PFSK-1 (cell line): ENCODE results near the gene KIF23.

Experiments
- FOXP2 ChIP-seq: optimal IDR thresholded peaks from 2 replicates; pipeline ENCODE3; 2011; ENCODE audit warnings: borderline replicate concordance, control low read depth, inconsistent platforms; ENCODE audit not compliant: insufficient read depth; ENCODE audit errors: extremely low read length, extremely low read depth
- POLR2AphosphoS5 ChIP-seq: IDR thresholded peaks from 2 replicates; pipeline ENCODE4 v1.6.1; 2012; ENCODE audit warnings: low read depth, mild to moderate bottlenecking, control low read depth, low read length, moderate library complexity
- REST ChIP-seq, 2 experiments: IDR thresholded peaks; 2 replicates each; pipeline versions ENCODE4 v1.6.1 to v1.8.0; 2011 to 2012; ENCODE audit warnings: low read depth in 2 of 2, low read length in 2 of 2, control low read depth in 1 of 2, inconsistent platforms in 1 of 2, mild to moderate bottlenecking in 1 of 2, moderate library complexity in 1 of 2; ENCODE audit not compliant: insufficient read depth in 1 of 2
- SIN3A ChIP-seq: IDR thresholded peaks from 2 replicates; pipeline ENCODE4 v1.6.1; 2012; ENCODE audit warnings: mild to moderate bottlenecking, low read length, moderate library complexity, borderline replicate concordance; ENCODE audit not compliant: insufficient read depth
- TAF1 ChIP-seq: IDR thresholded peaks from 2 replicates; pipeline ENCODE4 v1.6.1; 2012; ENCODE audit warnings: low read length, control low read depth, borderline replicate concordance; ENCODE audit not compliant: insufficient read depth

Gene KIF23

DNA sequence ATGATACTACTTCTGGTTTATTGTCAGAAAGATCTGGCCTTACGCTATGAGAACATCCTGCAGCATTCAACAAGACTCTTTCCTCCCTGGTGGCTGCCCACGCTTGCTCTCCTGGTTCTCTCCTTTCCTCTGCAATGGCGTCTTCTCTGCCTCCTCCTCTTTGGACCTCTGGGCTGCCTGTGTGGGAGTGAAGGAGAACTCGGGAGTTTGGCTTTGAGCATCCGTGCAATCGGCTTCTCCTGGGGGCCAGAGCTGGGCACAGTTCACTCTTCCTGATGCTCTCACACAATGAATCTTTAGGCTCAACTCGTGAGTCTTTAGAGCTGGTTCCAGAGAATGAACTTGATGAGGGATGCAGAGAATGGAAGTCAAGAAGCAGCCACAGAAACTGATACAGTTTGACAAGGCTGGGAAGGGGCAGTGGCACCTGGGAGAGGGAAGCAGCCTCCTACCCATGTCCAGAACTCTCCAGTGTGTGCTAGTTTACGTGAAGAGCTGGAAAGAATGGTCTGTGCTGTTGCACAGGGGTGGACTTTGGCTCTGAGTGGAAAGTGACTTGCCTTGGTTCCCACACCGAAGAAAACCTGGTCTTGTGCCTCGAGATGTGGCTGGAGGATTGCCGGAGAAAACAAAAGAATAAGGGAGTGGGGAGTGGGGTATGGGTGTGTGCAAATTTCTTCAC, 76.3 kb downstream of the KIF23 start:
- TF ChIP-seq TAF1, result no peak
- no peak for TF ChIP-seq FOXP2
- no peak for TF ChIP-seq REST (IDR thresholded peaks at IDR 0.05; ENCODE audit: insufficient read depth in 1 of 2, low read depth in 2 of 2, low read length in 2 of 2)
- TF ChIP-seq SIN3A, result no peak
- TF ChIP-seq POLR2AphosphoS5, result no peak

DNA sequence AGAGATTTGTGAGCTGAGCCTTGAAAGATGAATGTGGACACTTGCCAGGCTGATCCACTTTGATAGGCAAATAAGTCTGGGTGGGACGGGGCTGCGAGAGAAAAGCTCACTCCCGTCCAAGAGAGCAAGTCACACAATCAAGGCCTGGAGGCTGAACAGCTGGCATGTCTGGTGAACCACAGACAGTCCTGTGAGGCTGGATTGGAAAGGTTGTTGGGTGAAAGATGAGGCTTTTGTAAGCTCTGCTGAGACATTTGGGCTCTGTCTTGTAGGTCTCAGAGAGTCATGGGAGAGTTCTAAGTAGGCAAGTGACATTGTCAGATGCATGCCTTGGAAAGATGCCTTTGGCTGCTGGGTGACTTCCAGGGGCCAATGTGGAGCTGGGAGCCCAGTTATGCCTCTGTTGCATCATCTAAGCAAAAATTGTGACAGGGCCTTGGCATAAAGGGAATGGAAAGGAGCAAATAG, 76.9 kb downstream of the KIF23 start:
- TF ChIP-seq FOXP2 (no peak), REST (IDR thresholded peaks at IDR 0.05; ENCODE audit: insufficient read depth in 1 of 2, low read depth in 2 of 2, low read length in 2 of 2) (no peak), SIN3A (no peak), TAF1 (no peak), POLR2AphosphoS5 (no peak)

- TF ChIP-seq POLR2AphosphoS5, result no peak
- no peak for TF ChIP-seq REST (IDR thresholded peaks at IDR 0.05; ENCODE audit: insufficient read depth in 1 of 2, low read depth in 2 of 2, low read length in 2 of 2)
- TF ChIP-seq SIN3A, result no peak
- no peak for TF ChIP-seq FOXP2
- no peak for TF ChIP-seq TAF1
Observed at GRCh38 chr15:69493406-69493805, 79.3 kb downstream of the KIF23 start.

- TF ChIP-seq TAF1 (no peak), POLR2AphosphoS5 (no peak), SIN3A (no peak), FOXP2 (no peak), REST (IDR thresholded peaks at IDR 0.05; ENCODE audit: insufficient read depth in 1 of 2, low read depth in 2 of 2, low read length in 2 of 2) (no peak)
Observed at GRCh38 chr15:69496001-69496400, 81.9 kb downstream of the KIF23 start.

GRCh38 chr15:69497076-69497475, 82.9 kb downstream of the KIF23 start:
- no peak for TF ChIP-seq SIN3A
- no peak for TF ChIP-seq POLR2AphosphoS5
- TF ChIP-seq REST (IDR thresholded peaks at IDR 0.05; ENCODE audit: insufficient read depth in 1 of 2, low read depth in 2 of 2, low read length in 2 of 2), result no peak
- TF ChIP-seq TAF1, result no peak
- TF ChIP-seq FOXP2, result no peak
